HepG2 (cell line): ENCODE measurements around the gene CD300A. TPM values are rescaled to one million over a fixed set of nuclear protein-coding genes. Genes with fewer than 3 reads are reported as not detected.

ENCODE experiments used
- BRF2 ChIP-seq: sonication (generic); formaldehyde crosslinking; IDR thresholded peaks from 2 replicates; pipeline ENCODE4 v1.8.1; 2022; ENCODE audit warnings: mild to moderate bottlenecking, missing genetic modification reagents
- LCORL ChIP-seq, 2 experiments: fragments of 450-650 bp in 1 of 2; sonication (generic) in 1 of 2; formaldehyde crosslinking in 1 of 2; IDR thresholded peaks; 2 replicates each; pipeline versions ENCODE4 v1.5.0 to v1.6.1; 2017 to 2020; ENCODE audit warnings: antibody characterized with exemption in 1 of 2, missing genetic modification reagents in 1 of 2
- MLLT10 ChIP-seq: sonication (generic); formaldehyde crosslinking; IDR thresholded peaks from 2 replicates; pipeline ENCODE4 v1.4.0; 2020; ENCODE audit warnings: missing genetic modification reagents
- MYPOP ChIP-seq: sonication (generic); formaldehyde crosslinking; IDR thresholded peaks from 2 replicates; pipeline ENCODE4 v1.8.1; 2023; ENCODE audit warnings: mild to moderate bottlenecking, moderate library complexity, missing genetic modification reagents
- PAX8 ChIP-seq: sonication (generic); formaldehyde crosslinking; IDR thresholded peaks from 2 replicates; pipeline ENCODE4 v1.8.0; 2022; ENCODE audit warnings: mild to moderate bottlenecking, missing genetic modification reagents, borderline replicate concordance
- PAXIP1 ChIP-seq: sonication (generic); formaldehyde crosslinking; conservative IDR thresholded peaks from 2 replicates; pipeline ENCODE4 v1.4.0; 2020; ENCODE audit warnings: mild to moderate bottlenecking, missing genetic modification reagents, moderate library complexity
- RCOR2 ChIP-seq: IDR thresholded peaks from 2 replicates; pipeline ENCODE4 v1.6.1; 2016; ENCODE audit warnings: missing biosample characterization, missing genetic modification reagents
- SRSF9 ChIP-seq: fragments of 200-400 bp; formaldehyde crosslinking; IDR thresholded peaks from 2 replicates; pipeline ENCODE4 v1.6.1; 2018; ENCODE audit warnings: borderline replicate concordance, mild to moderate bottlenecking, low read depth, low read length; ENCODE audit not compliant: insufficient read depth, poor library complexity, severe bottlenecking
- TARDBP ChIP-seq: sonication (generic); formaldehyde crosslinking; IDR thresholded peaks from 2 replicates; pipeline ENCODE4 v1.8.0; 2022; ENCODE audit warnings: mild to moderate bottlenecking, missing genetic modification reagents
- ZFP37 ChIP-seq: sonication (generic); formaldehyde crosslinking; IDR thresholded peaks from 2 replicates; pipeline ENCODE4 v1.4.0; 2020; ENCODE audit warnings: missing genetic modification reagents, borderline replicate concordance
- ZIK1 ChIP-seq: sonication (generic); formaldehyde crosslinking; IDR thresholded peaks from 2 replicates; pipeline ENCODE4 v1.5.0; 2020; ENCODE audit warnings: mild to moderate bottlenecking, low read depth, missing genetic modification reagents, borderline replicate concordance
- ZMYM3 ChIP-seq: sonication (generic); formaldehyde crosslinking; IDR thresholded peaks from 2 replicates; pipeline ENCODE4 v1.5.1; 2020; ENCODE audit warnings: mild to moderate bottlenecking, missing genetic modification reagents
- ZNF224 ChIP-seq: sonication (generic); formaldehyde crosslinking; IDR thresholded peaks from 2 replicates; pipeline ENCODE4 v1.5.0; 2020; ENCODE audit warnings: mild to moderate bottlenecking, missing genetic modification reagents
- ZNF597 ChIP-seq: sonication (generic); formaldehyde crosslinking; IDR thresholded peaks from 2 replicates; pipeline ENCODE4 v1.5.0; 2020; ENCODE audit warnings: missing genetic modification reagents
- ZNF639 ChIP-seq: conservative IDR thresholded peaks from 2 replicates; pipeline ENCODE4 v1.6.1; 2018; ENCODE audit warnings: missing genetic modification reagents
- ZNF710 ChIP-seq: sonication (generic); formaldehyde crosslinking; IDR thresholded peaks from 2 replicates; pipeline ENCODE4 v1.5.0; 2020; ENCODE audit warnings: mild to moderate bottlenecking, missing genetic modification reagents, borderline replicate concordance
- polyA plus RNA-seq, 8 experiments: library from polyadenylated mRNA; depleted of rRNA in 3 of 8; stranded (reverse) in 7 of 8; unstranded in 1 of 8; fragments of >200 nt; fragmentation: Illumina TruSeq in 4 of 8; extraction: Trizol in 4 of 8; gene quantifications; 2 replicates each; pipeline versions ENCODE4 v1.2.1 to v1.2.3, GENCODE V29; 2011 to 2016; ENCODE audit warnings: low read depth in 4 of 8, missing spikeins in 1 of 8, mixed read lengths in 1 of 8; ENCODE audit not compliant: insufficient read depth in 1 of 8
- total RNA-seq, 5 experiments: library from RNA; depleted of rRNA; stranded (reverse); fragments of >200 nt; fragmentation: Illumina TruSeq; extraction: Trizol; gene quantifications; 2 replicates each; pipeline ENCODE4 v1.2.3, GENCODE V29; 2016; ENCODE audit warnings: low read depth in 1 of 5

The CD300A gene
- total and polyA plus RNA-seq, 2 of the 13 experiments (the other 11 are each of a cell fraction or from before 2014, with no cell fraction given) = not detected

- TF ChIP-seq ZNF710 (CRISPR knock-in tag) = no peak
- no peak for TF ChIP-seq MLLT10
- no peak for TF ChIP-seq MYPOP (CRISPR knock-in tag)
- TF ChIP-seq SRSF9 = no peak
- TF ChIP-seq TARDBP (CRISPR knock-in tag) = no peak
- TF ChIP-seq ZNF597 (CRISPR knock-in tag) = no peak
- TF ChIP-seq ZFP37 (CRISPR knock-in tag) = no peak
- no peak for TF ChIP-seq LCORL (IDR thresholded peaks at IDR 0.05)
- TF ChIP-seq LCORL (CRISPR knock-in tag; IDR thresholded peaks at IDR 0.05) = peak; percentile 43; the same call in 1 of the 2 replicates
- TF ChIP-seq RCOR2 (CRISPR knock-in tag) = no peak
- TF ChIP-seq ZNF224 (CRISPR knock-in tag) = no peak
- TF ChIP-seq ZMYM3 (CRISPR knock-in tag) = no peak
- no peak for TF ChIP-seq ZNF639
- 0 out of 2 replicates have a peak, but pooled peaks have one; percentile 3 for TF ChIP-seq PAXIP1
- no peak for TF ChIP-seq PAX8
- no peak for TF ChIP-seq BRF2
- TF ChIP-seq ZIK1 (CRISPR knock-in tag) = no peak
Observed at GRCh38 chr17:74455025-74455545, 11.3 kb upstream of the CD300A start (continued).
